GM21723 (cell line): Measurements from ENCODE around the gene SIX1.

Experiments used
- ATAC-seq: cut with Tn5 transposase; IDR thresholded peaks from one replicate; pipeline ENCODE4 v1.9.1; 2021; ENCODE audit warnings: mild to moderate bottlenecking, moderate library complexity; ENCODE audit not compliant: unreplicated experiment

SIX1 gene

DNA sequence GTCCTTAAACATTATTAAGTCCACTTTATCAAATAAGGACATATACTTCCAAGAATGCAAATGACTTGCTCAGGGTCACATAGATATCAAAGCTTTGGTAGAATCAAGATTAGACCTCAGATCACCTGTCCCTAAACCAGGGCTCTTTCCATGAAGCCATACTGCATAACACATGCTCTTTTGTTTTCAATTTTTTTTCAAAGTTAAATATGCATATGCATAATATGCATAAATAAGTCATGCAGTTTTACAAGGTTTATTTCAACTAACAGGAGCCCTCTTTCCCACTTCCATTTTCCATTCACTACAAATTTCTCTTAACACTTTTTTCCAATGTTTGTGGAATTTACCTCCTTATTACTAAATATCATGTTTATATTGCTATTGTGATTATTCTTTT is 53.1 kb downstream of the SIX1 start:
- no peak for ATAC-seq

DNA sequence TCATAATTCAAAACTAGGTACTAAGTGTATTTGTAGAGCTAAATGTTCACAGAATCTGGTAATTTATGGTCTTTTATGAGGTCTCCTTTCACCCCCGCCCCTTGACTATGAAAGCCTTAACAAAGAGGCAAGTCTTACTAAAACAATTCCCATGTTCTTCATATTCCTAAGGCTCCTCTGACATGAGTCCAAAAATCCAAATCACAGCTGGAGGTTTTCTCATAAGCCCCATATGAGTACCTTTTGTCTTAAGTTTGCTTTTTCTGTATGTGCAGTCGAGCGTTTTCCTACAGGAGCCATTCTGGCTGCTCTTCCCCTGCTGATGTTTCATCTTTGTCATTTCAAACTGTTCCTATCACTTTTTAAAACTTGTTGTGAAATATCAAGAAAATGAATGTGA is 55.2 kb downstream of the SIX1 start:
- ATAC-seq, result no peak
